Measurements from ENCODE around the gene MAD1L1. TPM values are rescaled to one million over a fixed set of nuclear protein-coding genes. Genes with fewer than 3 reads are reported as not detected.
A peak's percentile ranks its signal among the peaks of the same experiment; 100 is the strongest.

MAD1L1 gene
- total and polyA plus RNA-seq, 2 of the 13 experiments (the other 11 are each of a cell fraction or from before 2014, with no cell fraction given), result 17.4 to 64.7 TPM

GRCh38 chr7:1842321-1843221 is 390.2 kb downstream of the MAD1L1 start (continued):
- TF ChIP-seq ZNF142 (CRISPR knock-in tag; IDR thresholded peaks at IDR 0.05) (no peak), ARNT2 (CRISPR knock-in tag; IDR thresholded peaks at IDR 0.05; ENCODE audit: low read depth) (peak; percentile 50; the same call in 1 of the 2 replicates), TOPORS (CRISPR knock-in tag; IDR thresholded peaks at IDR 0.05) (no peak), YEATS4 (CRISPR knock-in tag; IDR thresholded peaks at IDR 0.05; ENCODE audit: borderline replicate concordance) (peak; percentile 47; the same call in 1 of the 2 replicates), HINFP (CRISPR knock-in tag; IDR thresholded peaks at IDR 0.05; ENCODE audit: low read depth) (no peak), TBP (CRISPR knock-in tag; IDR thresholded peaks at IDR 0.05) (no peak), HMGA1 (CRISPR knock-in tag; conservative IDR thresholded peaks at IDR 0.05) (no peak), NR1H2 (CRISPR knock-in tag; IDR thresholded peaks at IDR 0.05; ENCODE audit: borderline replicate concordance, low read depth) (no peak), BCL6 (CRISPR knock-in tag; IDR thresholded peaks at IDR 0.05) (0 out of 2 replicates have a peak, but pooled peaks have one; percentile 22), ZNF766 (CRISPR knock-in tag; IDR thresholded peaks at IDR 0.05; ENCODE audit: borderline replicate concordance) (no peak), FOXP1 (IDR thresholded peaks at IDR 0.05) (no peak), FOXP1 (CRISPR knock-in tag; IDR thresholded peaks at IDR 0.05) (no peak), NR3C1 (CRISPR knock-in tag; IDR thresholded peaks at IDR 0.05) (no peak), PHF20 (CRISPR knock-in tag; IDR thresholded peaks at IDR 0.05) (peak; percentile 31; the same call in 1 of the 2 replicates), ZNF430 (CRISPR knock-in tag; IDR thresholded peaks at IDR 0.05) (no peak; the same call in 1 of the 2 replicates), SATB2 (CRISPR knock-in tag; IDR thresholded peaks at IDR 0.05) (no peak)
- TF ChIP-seq, protein P1, sequence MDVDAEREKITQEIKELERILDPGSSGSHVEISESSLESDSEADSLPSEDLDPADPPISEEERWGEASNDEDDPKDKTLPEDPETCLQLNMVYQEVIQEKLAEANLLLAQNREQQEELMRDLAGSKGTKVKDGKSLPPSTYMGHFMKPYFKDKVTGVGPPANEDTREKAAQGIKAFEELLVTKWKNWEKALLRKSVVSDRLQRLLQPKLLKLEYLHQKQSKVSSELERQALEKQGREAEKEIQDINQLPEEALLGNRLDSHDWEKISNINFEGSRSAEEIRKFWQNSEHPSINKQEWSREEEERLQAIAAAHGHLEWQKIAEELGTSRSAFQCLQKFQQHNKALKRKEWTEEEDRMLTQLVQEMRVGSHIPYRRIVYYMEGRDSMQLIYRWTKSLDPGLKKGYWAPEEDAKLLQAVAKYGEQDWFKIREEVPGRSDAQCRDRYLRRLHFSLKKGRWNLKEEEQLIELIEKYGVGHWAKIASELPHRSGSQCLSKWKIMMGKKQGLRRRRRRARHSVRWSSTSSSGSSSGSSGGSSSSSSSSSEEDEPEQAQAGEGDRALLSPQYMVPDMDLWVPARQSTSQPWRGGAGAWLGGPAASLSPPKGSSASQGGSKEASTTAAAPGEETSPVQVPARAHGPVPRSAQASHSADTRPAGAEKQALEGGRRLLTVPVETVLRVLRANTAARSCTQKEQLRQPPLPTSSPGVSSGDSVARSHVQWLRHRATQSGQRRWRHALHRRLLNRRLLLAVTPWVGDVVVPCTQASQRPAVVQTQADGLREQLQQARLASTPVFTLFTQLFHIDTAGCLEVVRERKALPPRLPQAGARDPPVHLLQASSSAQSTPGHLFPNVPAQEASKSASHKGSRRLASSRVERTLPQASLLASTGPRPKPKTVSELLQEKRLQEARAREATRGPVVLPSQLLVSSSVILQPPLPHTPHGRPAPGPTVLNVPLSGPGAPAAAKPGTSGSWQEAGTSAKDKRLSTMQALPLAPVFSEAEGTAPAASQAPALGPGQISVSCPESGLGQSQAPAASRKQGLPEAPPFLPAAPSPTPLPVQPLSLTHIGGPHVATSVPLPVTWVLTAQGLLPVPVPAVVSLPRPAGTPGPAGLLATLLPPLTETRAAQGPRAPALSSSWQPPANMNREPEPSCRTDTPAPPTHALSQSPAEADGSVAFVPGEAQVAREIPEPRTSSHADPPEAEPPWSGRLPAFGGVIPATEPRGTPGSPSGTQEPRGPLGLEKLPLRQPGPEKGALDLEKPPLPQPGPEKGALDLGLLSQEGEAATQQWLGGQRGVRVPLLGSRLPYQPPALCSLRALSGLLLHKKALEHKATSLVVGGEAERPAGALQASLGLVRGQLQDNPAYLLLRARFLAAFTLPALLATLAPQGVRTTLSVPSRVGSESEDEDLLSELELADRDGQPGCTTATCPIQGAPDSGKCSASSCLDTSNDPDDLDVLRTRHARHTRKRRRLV (CRISPR knock-in tag; IDR thresholded peaks at IDR 0.05), result no peak

Data from HepG2 (cell line).